Keratinocyte (primary cell): ENCODE results near the gene SKA1. TPM values are rescaled to one million over a fixed set of nuclear protein-coding genes. Genes with fewer than 3 reads are reported as not detected.

Experiments used
- DNase-seq: peaks from one replicate; pipeline ENCODE4 v3.0.0-alpha.2; 2011; ENCODE audit warnings: low read depth, missing footprints, low spot score
- FAIRE-seq: peaks from 2 replicates; lab custom pipeline; 2011; peaks lifted over from hg19 to GRCh38; lab: Jason Lieb, UNC
- H2AFZ ChIP-seq: 2 replicates; pipeline ENCODE4 v1.6.0; 2012; ENCODE audit warnings: low read length, control low read depth, inconsistent platforms; ENCODE audit not compliant: control insufficient read depth
- H3K27ac ChIP-seq: 2 replicates; pipeline ENCODE4 v1.5.1; 2011; ENCODE audit warnings: low read length; ENCODE audit not compliant: control insufficient read depth, insufficient read depth
- H3K27me3 ChIP-seq: 3 replicates; pipeline ENCODE4 v1.6.0; 2011; ENCODE audit warnings: low read length; ENCODE audit not compliant: control insufficient read depth, insufficient read depth; ENCODE audit errors: extremely low read depth
- H3K36me3 ChIP-seq, 2 experiments: 2 replicates in 1 of 2; 3 replicates in 1 of 2; pipeline ENCODE4 v1.5.1; 2011; ENCODE audit warnings: low read length in 2 of 2, mild to moderate bottlenecking in 1 of 2; ENCODE audit not compliant: control insufficient read depth in 2 of 2, insufficient read depth in 2 of 2; ENCODE audit errors: extremely low read depth in 1 of 2
- H3K4me1 ChIP-seq: 3 replicates; pipeline ENCODE4 v1.5.1; 2011; ENCODE audit warnings: low read length; ENCODE audit not compliant: control insufficient read depth, insufficient read depth; ENCODE audit errors: extremely low read depth
- H3K4me2 ChIP-seq: 3 replicates; pipeline ENCODE4 v1.6.0; 2011; ENCODE audit warnings: low read depth, low read length; ENCODE audit not compliant: control insufficient read depth, insufficient read depth; ENCODE audit errors: extremely low read depth
- H3K4me3 ChIP-seq, 3 experiments: fragments of 200-600 bp in 1 of 3; sonication (generic) in 1 of 3; 2 replicates in 2 of 3; 3 replicates in 1 of 3; pipeline ENCODE4 v1.5.1; 2011 to 2016; ENCODE audit warnings: low read length in 3 of 3, mild to moderate bottlenecking in 3 of 3, control low read depth in 2 of 3, inconsistent platforms in 1 of 3, low read depth in 1 of 3, mixed read lengths in 1 of 3, mixed run types in 1 of 3, moderate library complexity in 1 of 3; ENCODE audit not compliant: control insufficient read depth in 2 of 3, insufficient read depth in 2 of 3; ENCODE audit errors: extremely low read depth in 1 of 3
- H3K79me2 ChIP-seq: 2 replicates; pipeline ENCODE4 v1.6.0; 2012; ENCODE audit warnings: low read length; ENCODE audit not compliant: control insufficient read depth, insufficient read depth
- H3K9ac ChIP-seq: 3 replicates; pipeline ENCODE4 v1.6.0; 2011; ENCODE audit warnings: low read length; ENCODE audit not compliant: control insufficient read depth, insufficient read depth; ENCODE audit errors: extremely low read depth
- H3K9me1 ChIP-seq: 3 replicates; pipeline ENCODE4 v1.6.0; 2011; ENCODE audit warnings: low read length; ENCODE audit not compliant: control insufficient read depth, insufficient read depth; ENCODE audit errors: extremely low read depth
- H3K9me3 ChIP-seq: 2 replicates; pipeline ENCODE4 v1.5.1; 2012; ENCODE audit warnings: low read depth, low read length; ENCODE audit not compliant: control insufficient read depth
- H4K20me1 ChIP-seq: 3 replicates; pipeline ENCODE4 v1.6.0; 2011; ENCODE audit warnings: low read length; ENCODE audit not compliant: control insufficient read depth, insufficient read depth; ENCODE audit errors: extremely low read depth
- CTCF ChIP-seq, 3 experiments: IDR thresholded peaks in 1 of 3; conservative IDR thresholded peaks in 1 of 3; optimal IDR thresholded peaks in 1 of 3; 2 replicates in 2 of 3; 3 replicates in 1 of 3; pipeline versions ENCODE3 to v1.5.1; 2011; ENCODE audit warnings: low read length in 3 of 3, mild to moderate bottlenecking in 3 of 3, moderate library complexity in 2 of 3, control low read depth in 1 of 3, inconsistent platforms in 1 of 3; ENCODE audit not compliant: insufficient read depth in 2 of 3; ENCODE audit errors: extremely low read depth in 1 of 3
- EZH2 ChIP-seq: IDR thresholded peaks from one replicate; pipeline ENCODE4 v1.6.1; 2012; ENCODE audit warnings: inconsistent platforms, mild to moderate bottlenecking, low read length, moderate library complexity
- dilution Hi-C: fragments of 300-500 bp; cut with MboI; formaldehyde crosslinking; loops from one replicate; pipeline ENCODE4 v1.7.0; 2020; ENCODE audit warnings: low sequenced_read_pairs; ENCODE audit not compliant: extremely low pct_ligation_motif_present
- polyA plus RNA-seq, 5 experiments: library from polyadenylated mRNA; depleted of rRNA in 3 of 5; stranded (reverse) in 3 of 5; stranded (forward) in 1 of 5; unstranded in 1 of 5; fragments of >200 nt; gene quantifications; 1 replicate in 1 of 5; 2 replicates in 3 of 5; 3 replicates in 1 of 5; pipeline versions ENCODE4 v1.2.1 to v1.2.3, GENCODE V29; 2011 to 2012; ENCODE audit warnings: missing spikeins in 2 of 5, low read depth in 1 of 5, low replicate concordance in 1 of 5

Gene SKA1
- polyA plus RNA-seq, 1 donor (not counting 4 experiments of a cell fraction or from before 2014, with no cell fraction given): 8.4 TPM

GRCh38 chr18:50395093-50395492 lies 20.2 kb downstream of the SKA1 start:
- Histone ChIP-seq H3K4me3 (no peak overlapping the region), H3K9me1 (no peaks in the 10 kb centered on the region), H3K9ac (no peak overlapping the region), H4K20me1 (no peaks in the 10 kb centered on the region), H3K36me3 (no peaks in the 10 kb centered on the region), H3K27ac (no peak overlapping the region), H3K27me3 (no peaks in the 10 kb centered on the region), H2AFZ (no peak overlapping the region), H3K9me3 (no peaks in the 10 kb centered on the region), H3K79me2 (no peaks in the 10 kb centered on the region), H3K4me2 (no peak overlapping the region), H3K4me1 (no peaks in the 10 kb centered on the region)
- dilution Hi-C loops: no loop called here
- DNase-seq (no peak), FAIRE-seq (no peak)
- TF ChIP-seq CTCF (optimal IDR thresholded peaks at IDR 0.05 in 1 of 3, IDR thresholded peaks at IDR 0.05 in 1 of 3, conservative IDR thresholded peaks at IDR 0.05 in 1 of 3; ENCODE audit: extremely low read depth in 1 of 3, insufficient read depth in 2 of 3, low read length in 3 of 3) (no peak), EZH2 (no peak)

- Histone ChIP-seq H3K9me1 (no peaks in the 10 kb centered on the region), H3K4me1 (no peaks in the 10 kb centered on the region), H3K79me2 (no peaks in the 10 kb centered on the region), H3K4me3 (no peak overlapping the region), H4K20me1 (no peaks in the 10 kb centered on the region), H3K27me3 (no peaks in the 10 kb centered on the region), H3K9me3 (no peaks in the 10 kb centered on the region), H3K9ac (no peak overlapping the region), H2AFZ (no peak overlapping the region), H3K27ac (no peak overlapping the region), H3K36me3 (no peaks in the 10 kb centered on the region), H3K4me2 (no peak overlapping the region)
- DNase-seq (no peak), FAIRE-seq (no peak)
- TF ChIP-seq EZH2 (no peak), CTCF (optimal IDR thresholded peaks at IDR 0.05 in 1 of 3, IDR thresholded peaks at IDR 0.05 in 1 of 3, conservative IDR thresholded peaks at IDR 0.05 in 1 of 3; ENCODE audit: extremely low read depth in 1 of 3, insufficient read depth in 2 of 3, low read length in 3 of 3) (no peak)
- dilution Hi-C loops: no loop called here
Measured at GRCh38 chr18:50396005-50396660, 21.3 kb downstream of the SKA1 start.
